Spinal cord (tissue), 10 donors: ENCODE results near the gene PRKCE. TPM values are rescaled to one million over a fixed set of nuclear protein-coding genes. Genes with fewer than 3 reads are reported as not detected.

Experiments used
- DNase-seq, 6 donors: peaks; one replicate each; pipeline versions ENCODE4 v3.0.0 to v3.0.0-alpha.2; 2013 to 2015; ENCODE audit warnings: low spot score in 6 of 6, low read depth in 4 of 6
- H3K27ac ChIP-seq: one replicate; pipeline ENCODE4 v1.5.1; 2013; ENCODE audit warnings: low read depth, low read length, control low read depth
- H3K27me3 ChIP-seq: one replicate; pipeline ENCODE4 v1.6.1; 2013; ENCODE audit warnings: low read length; ENCODE audit not compliant: control insufficient read depth, insufficient read depth
- H3K36me3 ChIP-seq: one replicate; pipeline ENCODE4 v1.6.1; 2013; ENCODE audit warnings: low read length; ENCODE audit not compliant: control insufficient read depth, insufficient read depth
- H3K4me1 ChIP-seq: one replicate; pipeline ENCODE4 v1.6.1; 2013; ENCODE audit warnings: low read length; ENCODE audit not compliant: control insufficient read depth, insufficient read depth
- H3K4me3 ChIP-seq: one replicate; pipeline ENCODE4 v1.5.1; 2013; ENCODE audit warnings: low read depth, low read length, control low read depth
- H3K9me3 ChIP-seq: one replicate; pipeline ENCODE4 v1.6.1; 2013; ENCODE audit warnings: low read length; ENCODE audit not compliant: control insufficient read depth, insufficient read depth
- WGBS: methylation state at CpG from one replicate; pipeline ENCODE4 v1.1.5; 2013; ENCODE audit warnings: missing lambda C conversion rate; ENCODE audit not compliant: insufficient coverage; 5-methylcytosine and 5-hydroxymethylcytosine counted together
- polyA plus RNA-seq, 2 donors: library from polyadenylated mRNA; unstranded; fragments of 120-200 nt; gene quantifications; one replicate each; pipeline ENCODE4 v1.2.1, GENCODE V29; 2013; ENCODE audit not compliant: insufficient read length in 2 of 2
- total RNA-seq, 2 donors: library from RNA; depleted of rRNA in 1 of 2; stranded (reverse); fragments of 120-200 nt in 1 of 2; fragments of >200 nt in 1 of 2; gene quantifications; one replicate each; pipeline versions ENCODE4 v1.2.3 to v1.2.4, GENCODE V29; 2013 to 2014
- donor health status: healthy.

Gene PRKCE
- total and polyA plus RNA-seq, 4 donors: 22.9 to 48.5 (median 37.4) TPM

DNA sequence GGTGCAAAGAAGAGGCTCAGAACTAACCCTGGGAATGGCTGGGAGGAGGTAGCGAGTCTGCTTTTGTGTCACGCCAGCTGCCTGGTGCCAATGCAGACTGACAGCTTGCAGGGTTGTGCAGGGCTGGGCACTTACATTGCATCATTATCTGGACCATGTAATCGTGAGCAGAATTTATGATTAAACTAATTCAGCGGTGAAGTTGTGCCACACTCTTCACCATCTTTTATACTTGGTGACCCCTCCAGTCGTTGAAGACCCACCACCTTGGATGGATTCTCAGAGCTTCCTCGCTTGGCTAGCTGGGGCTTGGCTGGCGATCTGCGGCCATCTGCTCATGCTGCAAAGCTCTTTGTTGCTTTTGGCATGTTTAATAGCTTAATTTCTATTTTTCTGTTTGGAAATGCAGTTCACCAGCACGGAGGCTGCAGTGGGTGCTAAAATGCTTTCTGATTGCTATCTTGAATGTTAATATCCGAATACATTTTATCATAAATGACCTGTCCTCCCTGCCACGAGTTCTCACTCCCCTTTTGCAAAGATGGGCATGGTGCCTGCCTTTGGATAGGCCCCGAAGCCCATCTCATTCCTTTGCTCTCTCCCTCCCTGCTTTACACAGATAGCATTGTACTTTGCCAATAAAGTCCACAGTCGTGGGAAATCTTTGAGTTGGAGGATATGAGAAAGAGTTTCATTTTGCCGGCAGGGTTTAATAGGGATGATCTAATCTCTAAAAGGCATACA is 188.2 kb downstream of the PRKCE start:
- peak overlapping the region; percentile 4 for H3K4me3 ChIP-seq
- peaks cover 27% of the 10 kb centered on the region for H3K4me1 ChIP-seq
- no peaks in the 10 kb centered on the region for H3K9me3 ChIP-seq
- H3K27me3 ChIP-seq: no peaks in the 10 kb centered on the region
- 53% methylated on average over 3 of the region's 14 CpGs for WGBS
- H3K36me3 ChIP-seq: no peaks in the 10 kb centered on the region
- peak overlapping the region; percentile 85 for H3K27ac ChIP-seq
- DNase-seq: peak in 3 of 6 donors; percentile 40 to 88 (median 81)

DNA sequence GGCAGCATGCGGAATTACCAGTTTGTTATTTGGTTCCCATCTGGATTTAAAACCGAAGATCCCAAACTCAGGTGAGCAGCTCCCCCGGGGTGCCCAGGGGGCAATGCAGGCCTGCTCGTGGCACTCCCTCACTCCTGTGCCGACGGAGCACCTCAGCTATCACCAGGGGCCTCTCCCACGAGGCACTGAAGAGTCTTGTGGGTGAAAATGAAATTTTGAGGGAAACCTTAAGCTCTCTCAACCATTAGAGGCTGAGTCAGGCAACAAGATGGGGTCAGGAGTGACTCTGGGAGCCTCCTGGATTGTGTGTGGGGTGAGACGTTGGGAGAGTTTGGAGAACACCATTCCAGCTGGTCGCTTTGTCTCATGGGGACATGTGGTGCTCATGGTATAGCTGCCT is 189.0 kb downstream of the PRKCE start:
- 100% methylated on average over 2 of the region's 9 CpGs for WGBS
- H3K36me3 ChIP-seq: no peaks in the 10 kb centered on the region
- H3K27ac ChIP-seq: peak overlapping the region; percentile 85
- no peaks in the 10 kb centered on the region for H3K9me3 ChIP-seq
- H3K4me1 ChIP-seq: peaks cover 27% of the 10 kb centered on the region
- no peak overlapping the region for H3K4me3 ChIP-seq
- no peaks in the 10 kb centered on the region for H3K27me3 ChIP-seq
- no peak for DNase-seq

DNA sequence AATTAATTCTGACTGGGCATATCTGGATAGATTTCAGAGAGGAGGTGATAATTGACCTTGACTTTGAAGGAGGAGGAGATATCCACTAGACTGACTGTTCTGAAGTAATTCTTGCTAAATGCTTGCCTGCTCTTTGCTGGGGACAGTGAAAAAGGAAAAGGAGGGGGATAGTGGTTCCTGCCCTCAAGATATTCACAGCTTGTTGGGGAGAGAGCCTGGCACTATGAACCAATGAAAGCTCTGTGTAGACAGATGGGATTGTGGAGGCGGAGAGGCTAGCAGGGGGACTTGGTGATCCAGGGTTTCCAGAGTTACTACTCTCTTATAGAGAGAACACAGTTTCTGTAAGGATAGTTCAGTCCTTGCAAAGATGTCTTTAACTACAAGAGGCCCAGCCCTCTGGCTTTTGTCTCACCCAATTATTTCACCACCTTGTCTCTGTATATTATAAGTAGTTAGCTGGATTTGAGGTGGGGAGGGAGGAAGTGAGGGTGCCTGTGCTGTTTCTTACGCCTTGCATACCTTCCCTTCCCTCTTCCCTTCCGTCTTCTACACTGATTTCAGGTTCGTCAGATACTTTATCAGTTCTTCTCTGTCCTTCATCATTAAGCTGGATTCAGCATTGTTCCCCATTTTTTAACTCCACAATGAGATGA is 190.4 kb downstream of the PRKCE start:
- peak in 1 of 6 donors; percentile 44 for DNase-seq
- H3K9me3 ChIP-seq: no peaks in the 10 kb centered on the region
- no peak overlapping the region for H3K4me3 ChIP-seq
- no peaks in the 10 kb centered on the region for H3K36me3 ChIP-seq
- H3K27ac ChIP-seq: no peak overlapping the region
- peaks cover 20% of the 10 kb centered on the region for H3K4me1 ChIP-seq
- WGBS: 67% methylated on average over 2 of the region's 4 CpGs
- H3K27me3 ChIP-seq: no peaks in the 10 kb centered on the region

DNA sequence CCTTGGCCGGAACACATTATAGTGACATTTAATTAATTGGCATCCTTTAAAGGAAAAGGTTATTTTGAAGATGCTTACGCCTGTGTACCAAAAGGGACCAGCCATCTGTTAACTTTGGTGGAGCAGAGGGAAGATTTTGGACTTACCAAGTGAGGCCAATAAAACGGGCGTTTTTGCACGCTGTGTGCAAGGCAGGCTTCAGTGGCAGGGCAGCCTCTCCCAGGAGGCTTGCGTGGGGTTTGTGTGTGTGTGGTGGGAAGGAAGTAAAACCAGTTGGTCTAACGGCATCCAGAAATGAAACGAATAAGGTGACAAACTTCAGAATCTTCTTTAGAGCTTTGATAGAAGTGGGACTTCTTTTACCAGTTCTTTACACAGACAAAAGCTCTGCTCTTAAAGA is 191.7 kb downstream of the PRKCE start:
- Histone ChIP-seq H3K9me3 (no peaks in the 10 kb centered on the region), H3K27me3 (no peaks in the 10 kb centered on the region), H3K4me1 (peaks cover 18% of the 10 kb centered on the region), H3K36me3 (no peaks in the 10 kb centered on the region), H3K4me3 (no peak overlapping the region), H3K27ac (no peak overlapping the region)
- 74% methylated on average over 6 of the region's 8 CpGs for WGBS
- no peak for DNase-seq

DNA sequence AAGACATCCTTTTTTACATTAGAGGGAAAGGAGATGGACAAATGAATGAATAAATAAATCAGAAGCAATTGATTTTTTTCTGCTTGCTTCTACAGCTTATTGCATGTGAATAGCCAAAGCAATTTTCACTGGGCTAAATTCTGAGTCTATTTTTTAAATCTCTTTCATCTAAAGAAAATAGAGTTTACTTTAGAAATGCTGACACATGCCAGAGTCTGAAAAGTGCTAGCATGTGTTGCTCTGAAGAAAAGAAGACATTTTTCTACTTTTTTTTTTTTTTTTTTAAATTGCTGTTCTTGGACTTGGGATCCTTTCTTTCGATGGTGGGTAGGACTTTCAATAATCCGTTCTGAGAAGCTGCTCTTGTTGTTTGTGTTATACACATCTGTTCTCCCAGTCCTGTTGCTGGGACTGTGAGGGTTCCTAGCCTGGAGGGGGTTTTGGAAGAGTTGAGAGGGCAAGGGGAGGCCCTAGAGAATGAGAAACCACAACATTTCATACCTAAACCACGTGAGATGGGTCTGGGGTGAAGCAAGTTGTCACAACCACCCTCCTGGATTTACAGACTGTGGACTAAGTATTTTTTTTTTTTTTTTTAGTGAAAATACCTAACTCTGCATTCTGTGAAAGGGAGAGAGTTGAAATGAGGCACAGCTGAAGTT is 193.5 kb downstream of the PRKCE start:
- peaks cover 9% of the 10 kb centered on the region for H3K4me1 ChIP-seq
- H3K4me3 ChIP-seq: no peak overlapping the region
- no peaks in the 10 kb centered on the region for H3K27me3 ChIP-seq
- H3K9me3 ChIP-seq: no peaks in the 10 kb centered on the region
- WGBS: no CpG with 5 or more reads among the region's 3 CpGs
- no peaks in the 10 kb centered on the region for H3K36me3 ChIP-seq
- DNase-seq: peak in 1 of 6 donors; percentile 44
- peak overlapping the region; percentile 42 for H3K27ac ChIP-seq

DNA sequence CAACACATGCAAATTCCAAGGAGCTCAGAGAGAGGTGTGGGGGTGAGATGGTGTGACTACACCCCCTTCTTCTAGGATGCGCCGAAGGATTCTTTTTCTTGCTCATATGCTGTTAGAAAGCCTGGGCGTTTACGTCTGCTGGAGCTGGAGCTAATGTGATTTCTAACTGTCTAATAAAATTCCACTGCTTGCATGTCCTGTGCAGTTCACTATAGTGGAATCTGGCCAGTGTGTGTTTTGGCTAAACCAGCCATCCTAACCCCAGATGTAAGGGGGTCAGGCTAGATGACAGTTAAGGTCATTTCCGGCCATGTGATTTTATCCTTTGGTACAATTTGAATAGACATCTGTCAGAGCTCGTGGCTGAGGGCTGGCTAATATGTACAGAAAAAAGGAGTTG is 194.1 kb downstream of the PRKCE start:
- H3K27ac ChIP-seq: peak overlapping the region; percentile 42
- peak in 1 of 6 donors; percentile 39 for DNase-seq
- peaks cover 2% of the 10 kb centered on the region for H3K4me1 ChIP-seq
- no peaks in the 10 kb centered on the region for H3K36me3 ChIP-seq
- H3K27me3 ChIP-seq: no peaks in the 10 kb centered on the region
- H3K4me3 ChIP-seq: no peak overlapping the region
- 90% methylated on average over 2 of the region's 6 CpGs for WGBS
- no peaks in the 10 kb centered on the region for H3K9me3 ChIP-seq

DNA sequence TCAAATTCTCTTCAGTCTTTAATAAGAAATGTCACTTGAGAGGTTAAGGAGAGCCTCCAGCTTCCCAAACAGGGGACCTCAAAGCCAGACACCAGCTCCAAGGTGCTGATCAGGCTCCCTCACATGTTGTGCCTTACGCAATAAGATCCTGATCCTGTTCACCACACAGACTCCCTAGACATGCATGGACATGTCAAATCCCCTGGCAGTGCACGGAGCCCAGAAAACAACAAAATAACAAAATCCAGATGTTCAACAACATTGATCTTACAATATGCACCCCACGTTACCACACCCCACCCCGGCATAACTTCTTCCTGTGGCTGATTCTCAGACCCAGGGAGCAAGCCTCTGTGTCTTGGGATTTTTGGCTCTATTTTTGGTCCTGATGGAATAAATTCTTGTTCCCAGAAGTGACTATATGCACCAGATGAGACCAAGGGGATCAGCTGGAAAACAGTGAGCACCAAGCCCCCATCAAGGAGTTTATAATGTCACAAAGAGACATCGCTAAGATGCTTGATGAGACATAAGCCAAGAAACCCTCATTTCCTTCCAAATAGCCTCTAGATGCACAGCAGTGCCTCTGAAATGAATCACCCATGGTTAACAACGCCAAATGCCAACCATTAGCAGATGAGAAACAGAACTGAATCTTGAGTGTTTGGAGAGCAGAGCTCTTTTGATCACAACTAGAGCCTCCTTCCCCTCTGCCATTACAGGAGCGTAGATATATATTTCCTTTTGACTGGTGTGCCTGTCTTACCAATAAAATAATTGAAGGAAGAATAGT is 198.2 kb downstream of the PRKCE start:
- DNase-seq: no peak
- Histone ChIP-seq H3K4me1 (peaks cover 3% of the 10 kb centered on the region), H3K36me3 (no peaks in the 10 kb centered on the region), H3K4me3 (no peak overlapping the region), H3K27me3 (no peaks in the 10 kb centered on the region), H3K27ac (no peak overlapping the region), H3K9me3 (no peaks in the 10 kb centered on the region)
- 91% methylated on average over 4 of the region's 7 CpGs for WGBS

DNA sequence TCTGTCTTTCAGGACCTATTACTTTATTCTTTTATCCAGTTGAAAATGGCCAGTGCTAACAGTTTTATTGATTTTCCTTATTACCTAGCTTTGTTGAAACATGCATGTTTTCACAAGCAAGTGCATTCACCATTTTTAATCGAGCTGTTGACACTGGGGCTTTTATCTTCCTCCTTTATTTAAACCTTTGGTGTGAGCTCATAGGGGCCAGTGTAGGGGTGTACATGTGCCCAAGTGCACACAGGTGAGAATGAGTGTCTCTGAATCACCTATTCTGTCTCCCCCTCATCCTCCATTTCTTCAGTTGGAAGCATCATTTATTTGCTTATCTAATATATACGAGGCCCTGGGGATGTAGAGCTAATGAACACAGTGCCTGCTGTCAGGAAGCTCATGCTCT is 199.1 kb downstream of the PRKCE start:
- no peaks in the 10 kb centered on the region for H3K27me3 ChIP-seq
- peaks cover 3% of the 10 kb centered on the region for H3K4me1 ChIP-seq
- no CpG with 5 or more reads among the region's 2 CpGs for WGBS
- no peaks in the 10 kb centered on the region for H3K9me3 ChIP-seq
- no peak for DNase-seq
- no peak overlapping the region for H3K4me3 ChIP-seq
- no peaks in the 10 kb centered on the region for H3K36me3 ChIP-seq
- no peak overlapping the region for H3K27ac ChIP-seq

DNA sequence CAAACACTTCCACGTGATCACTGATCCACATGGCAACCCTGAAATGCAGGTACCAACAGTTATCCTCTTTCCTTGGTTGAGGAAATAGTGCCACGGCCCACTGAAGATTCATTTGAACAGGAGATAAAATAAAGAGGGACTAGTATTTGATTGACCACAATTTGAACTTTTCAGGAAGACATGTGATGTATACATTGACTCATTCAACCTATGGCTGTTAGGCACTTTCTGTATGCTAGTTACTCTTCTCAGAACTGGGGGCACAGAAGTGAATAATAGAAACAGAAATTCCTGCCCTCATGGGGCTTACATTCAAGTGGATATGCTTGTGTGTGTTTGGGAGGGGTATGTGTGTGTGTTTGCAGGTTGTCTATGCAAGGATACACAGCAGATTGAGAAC is 199.6 kb downstream of the PRKCE start:
- H3K27ac ChIP-seq: no peak overlapping the region
- H3K27me3 ChIP-seq: no peaks in the 10 kb centered on the region
- H3K9me3 ChIP-seq: no peaks in the 10 kb centered on the region
- WGBS: no CpG with 5 or more reads among the region's 2 CpGs
- no peak overlapping the region for H3K4me3 ChIP-seq
- peaks cover 3% of the 10 kb centered on the region for H3K4me1 ChIP-seq
- H3K36me3 ChIP-seq: no peaks in the 10 kb centered on the region
- DNase-seq: no peak
